Mammary microvascular endothelial cell (primary cell): ENCODE measurements around the gene GJB2. TPM values are rescaled to one million over a fixed set of nuclear protein-coding genes. Genes with fewer than 3 reads are reported as not detected.

Source experiments
- total RNA-seq: library from RNA; depleted of rRNA; stranded (reverse); fragments of >200 nt; gene quantifications from 2 replicates; pipeline ENCODE4 v1.2.3, GENCODE V29; 2015

Gene GJB2
- total RNA-seq = not detected in 2 replicates

GRCh38 chr13:20192836-20193161 lies at the start of gene GJB2:
Gene GJB2 (minus strand): TSS chr13:20192938. CDS start chr13:20189581, 3,357 bp downstream.

GRCh38 chr13:20231839-20232555 lies 39.3 kb upstream of the GJB2 start, which contains the start of gene GJB6:
Gene GJB6 (minus strand): TSS chr13:20232319. CDS start chr13:20223480, 8,839 bp downstream.

GRCh38 chr13:20160306-20161274 lies 32.1 kb downstream of the GJB2 start, which contains the start of gene GJA3:
Gene GJA3 (minus strand): TSS chr13:20161052. CDS start chr13:20143288, 17,764 bp downstream.

Other genes starting within 250 kb of the GJB2 start
- gene ZMYM2, start 234.2 kb downstream of the GJB2 start, total RNA-seq = 17.9 and 20.1 TPM in 2 replicates
- 0.05 TPM in 1 of 2 replicates, not detected in the other for gene GJA3, start 31.9 kb downstream of the GJB2 start, total RNA-seq
- gene GJB6, start 39.4 kb upstream of the GJB2 start, total RNA-seq = not detected in 2 replicates